HG02970 (cell line): ENCODE data around the gene DCPS.
"Not testable (repeated sequence)": the region's sequence is repeated elsewhere in the genome, so short reads cannot be mapped to it uniquely, and the experiment has no call there.

Experiments used
- ATAC-seq: cut with Tn5 transposase; IDR thresholded peaks from one replicate; pipeline ENCODE4 v1.9.1; 2021; ENCODE audit warnings: mild to moderate bottlenecking, moderate library complexity, moderate number of reproducible peaks; ENCODE audit not compliant: unreplicated experiment, low FRiP score

Gene DCPS, protein sequence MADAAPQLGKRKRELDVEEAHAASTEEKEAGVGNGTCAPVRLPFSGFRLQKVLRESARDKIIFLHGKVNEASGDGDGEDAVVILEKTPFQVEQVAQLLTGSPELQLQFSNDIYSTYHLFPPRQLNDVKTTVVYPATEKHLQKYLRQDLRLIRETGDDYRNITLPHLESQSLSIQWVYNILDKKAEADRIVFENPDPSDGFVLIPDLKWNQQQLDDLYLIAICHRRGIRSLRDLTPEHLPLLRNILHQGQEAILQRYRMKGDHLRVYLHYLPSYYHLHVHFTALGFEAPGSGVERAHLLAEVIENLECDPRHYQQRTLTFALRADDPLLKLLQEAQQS

DNA sequence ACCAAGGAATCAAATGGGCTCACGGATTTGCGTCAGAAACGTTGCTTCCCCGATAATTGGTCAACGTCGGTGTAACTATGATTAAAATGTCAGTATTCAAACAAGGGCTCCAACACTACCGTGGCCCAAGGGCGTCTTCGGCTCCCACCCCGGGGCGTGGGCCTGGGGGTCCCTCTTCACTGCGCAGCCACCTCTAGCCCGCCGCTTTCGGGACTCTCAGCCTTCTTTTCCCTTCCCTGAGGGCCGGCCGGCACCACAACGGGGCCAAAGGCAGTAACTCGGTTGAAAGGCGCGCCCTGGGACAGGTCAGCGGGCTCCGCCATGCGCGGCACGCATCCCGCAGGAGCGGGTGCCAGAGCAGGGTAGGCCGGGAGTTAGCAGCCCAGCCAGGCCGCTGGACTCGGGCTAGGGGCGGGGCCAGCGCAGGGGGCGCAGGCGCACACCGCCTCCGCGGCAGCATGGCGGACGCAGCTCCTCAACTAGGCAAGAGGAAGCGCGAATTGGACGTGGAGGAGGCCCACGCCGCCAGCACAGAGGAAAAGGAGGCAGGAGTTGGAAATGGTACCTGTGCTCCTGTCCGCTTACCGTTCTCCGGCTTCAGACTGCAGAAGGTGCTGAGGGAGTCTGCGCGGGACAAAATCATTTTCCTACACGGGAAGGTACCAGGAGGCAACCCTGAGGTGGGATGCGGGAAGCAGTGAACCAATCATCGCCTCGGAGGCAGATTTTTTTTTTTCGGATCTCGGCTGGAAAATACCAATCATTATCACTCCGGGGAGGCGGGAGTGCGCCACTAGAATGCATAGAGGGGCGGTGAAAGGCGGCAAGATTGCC, at the start of gene DCPS:
Gene DCPS (plus strand): TSS at position 438 of the 834 bp plus-strand sequence. CDS start 21 bp downstream, at position 459.
- peak; percentile 94 for ATAC-seq

DNA sequence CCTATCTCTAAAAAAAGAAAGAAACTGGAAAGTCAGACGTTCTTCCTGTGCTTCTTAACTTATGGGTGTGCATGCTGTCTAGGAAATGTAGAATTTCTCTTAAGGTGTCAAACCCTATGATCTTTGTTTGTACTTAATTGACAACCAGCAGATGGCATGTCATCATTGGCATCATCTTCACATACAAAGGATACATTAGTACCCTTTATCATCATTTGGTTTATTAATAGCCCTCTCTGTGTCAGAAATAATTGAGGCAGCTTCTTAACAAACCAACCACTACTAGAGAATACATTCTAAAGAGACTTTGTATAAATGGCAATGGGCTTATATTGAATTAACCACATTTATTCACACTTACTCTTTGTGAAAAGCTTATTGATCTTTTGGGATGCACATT, 49.0 kb upstream of the DCPS start:
- ATAC-seq: no peak

DNA sequence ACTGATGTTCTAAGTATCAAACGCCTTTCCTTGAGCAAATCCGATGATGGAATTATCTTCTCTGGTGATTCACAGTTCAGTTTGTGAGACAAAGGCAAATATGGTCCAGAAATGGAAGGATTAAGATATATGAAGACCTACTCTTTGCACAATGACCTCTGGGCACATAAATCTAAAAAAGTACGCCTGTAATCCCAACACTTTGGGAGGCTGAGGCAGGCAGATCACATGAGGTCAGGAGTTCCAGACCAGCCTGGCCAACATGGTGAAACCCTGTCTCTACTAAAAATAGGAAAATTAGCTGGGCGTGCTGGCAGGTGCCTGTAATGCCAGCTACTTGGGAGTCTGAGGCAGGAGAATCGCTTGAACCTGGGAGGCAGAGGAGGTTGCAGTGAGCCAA, 48.4 kb upstream of the DCPS start:
- not testable (repeated sequence) for ATAC-seq

DNA sequence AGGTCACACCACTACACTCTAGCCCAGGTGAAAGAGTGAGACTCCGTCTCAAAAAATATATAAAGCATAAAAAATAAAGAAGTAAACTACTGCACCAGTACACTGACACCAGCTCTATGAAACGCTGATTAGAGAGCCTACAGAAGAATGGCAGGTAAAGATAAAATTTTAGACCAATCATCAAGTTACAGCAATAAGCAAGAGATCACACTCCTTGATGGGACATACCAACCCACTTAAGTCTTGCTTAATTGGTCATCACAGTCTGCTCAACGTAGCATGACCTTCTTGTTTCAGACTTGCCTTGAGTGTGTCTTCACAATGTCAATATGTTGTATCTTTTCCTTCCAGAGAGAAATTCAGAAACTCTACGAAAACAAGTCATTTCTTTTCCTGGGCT, 47.6 kb upstream of the DCPS start:
- ATAC-seq: no peak

DNA sequence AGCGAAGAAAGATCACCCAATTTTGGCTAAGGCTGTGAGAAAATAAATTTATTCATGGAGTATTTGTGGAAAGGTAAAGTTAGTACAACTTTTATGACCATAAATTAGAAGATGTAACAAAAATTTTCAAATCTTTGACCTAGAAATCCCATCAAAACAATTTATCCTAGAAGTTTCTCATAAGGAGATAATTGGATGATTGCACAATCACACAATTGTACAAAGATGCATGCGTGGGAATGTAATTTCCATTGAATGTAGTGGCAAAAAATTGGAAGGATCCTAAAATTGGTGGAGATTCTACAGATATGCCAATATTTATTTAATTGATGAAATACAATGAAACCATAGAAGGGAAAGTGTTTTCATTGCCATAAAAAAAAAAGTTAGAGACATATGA, 46.7 kb upstream of the DCPS start:
- no peak for ATAC-seq

DNA sequence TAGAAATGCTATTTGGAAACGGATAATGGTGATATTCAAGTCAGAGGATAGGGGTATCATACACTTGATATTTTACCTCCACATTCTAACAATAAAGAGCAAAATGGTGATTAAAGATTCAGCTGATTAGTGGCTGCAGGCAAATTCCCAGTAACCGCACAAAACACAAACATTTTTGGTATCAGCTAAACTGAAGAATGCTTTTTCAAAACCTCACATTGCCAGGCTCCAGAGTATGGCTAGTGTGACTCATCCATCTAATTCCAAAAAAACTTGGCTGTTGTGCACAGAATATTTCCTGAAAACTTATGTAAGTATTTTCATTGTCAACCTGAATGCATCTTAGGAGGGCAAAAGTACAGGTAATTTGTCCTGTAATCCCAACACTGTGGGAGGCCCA, 46.1 kb upstream of the DCPS start:
- no peak for ATAC-seq

DNA sequence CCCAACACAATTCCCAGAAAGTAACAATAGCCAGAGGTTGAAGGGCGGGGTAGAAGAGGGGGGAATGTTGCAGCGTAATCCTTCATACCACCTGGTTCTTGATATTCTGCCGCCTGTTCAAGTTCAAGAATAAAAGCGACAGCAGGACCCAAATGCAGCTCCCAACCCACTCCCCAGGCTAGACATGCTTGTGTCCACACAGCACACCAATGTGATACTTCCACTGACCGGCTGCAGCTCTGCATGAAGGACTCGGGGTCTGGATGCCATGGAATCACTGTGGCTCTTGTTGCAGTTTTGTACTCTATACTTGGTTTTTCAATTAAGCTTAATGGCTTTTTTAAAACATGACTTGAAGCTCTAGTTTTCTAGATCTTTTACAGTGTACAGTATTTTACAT, 41.6 kb upstream of the DCPS start:
- ATAC-seq: no peak

DNA sequence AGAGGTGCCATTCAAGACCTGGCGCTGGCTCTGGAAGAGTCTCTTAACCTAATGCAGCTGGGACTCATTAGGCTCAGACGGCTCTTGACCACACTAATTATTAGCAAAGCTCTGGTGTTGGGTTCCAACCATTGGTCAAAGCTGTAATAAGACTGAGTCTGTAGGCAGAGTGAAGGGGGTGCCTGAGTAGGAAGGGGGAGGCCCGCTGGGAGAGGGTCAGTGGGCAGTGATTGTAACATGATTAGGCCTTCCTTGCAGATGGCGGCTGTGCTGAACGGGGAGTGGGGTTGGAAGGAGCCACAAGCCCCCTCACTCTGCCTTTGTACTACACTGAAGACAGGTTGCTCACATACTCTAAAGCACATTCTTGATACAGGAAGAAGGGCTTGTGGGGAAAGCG, 40.4 kb upstream of the DCPS start:
- ATAC-seq: no peak

DNA sequence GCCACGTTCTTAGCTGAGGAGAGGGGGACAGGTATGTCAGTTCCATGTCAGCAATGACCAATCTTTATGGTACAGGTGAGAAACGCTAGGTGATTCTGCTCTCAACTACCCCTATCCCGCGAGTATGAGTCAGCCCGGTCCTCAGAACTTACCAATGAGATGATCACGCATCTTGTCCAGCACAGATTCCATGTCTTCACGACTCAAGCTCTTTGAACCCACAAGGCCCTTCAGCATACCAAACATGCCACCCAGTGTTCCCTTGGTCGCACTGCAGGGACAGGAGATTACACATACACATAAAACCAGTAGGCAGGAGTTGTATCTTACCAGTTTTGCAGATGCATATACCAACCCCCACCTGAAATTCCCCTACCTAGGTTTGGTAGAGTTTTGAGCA, 38.0 kb upstream of the DCPS start:
- no peak for ATAC-seq

DNA sequence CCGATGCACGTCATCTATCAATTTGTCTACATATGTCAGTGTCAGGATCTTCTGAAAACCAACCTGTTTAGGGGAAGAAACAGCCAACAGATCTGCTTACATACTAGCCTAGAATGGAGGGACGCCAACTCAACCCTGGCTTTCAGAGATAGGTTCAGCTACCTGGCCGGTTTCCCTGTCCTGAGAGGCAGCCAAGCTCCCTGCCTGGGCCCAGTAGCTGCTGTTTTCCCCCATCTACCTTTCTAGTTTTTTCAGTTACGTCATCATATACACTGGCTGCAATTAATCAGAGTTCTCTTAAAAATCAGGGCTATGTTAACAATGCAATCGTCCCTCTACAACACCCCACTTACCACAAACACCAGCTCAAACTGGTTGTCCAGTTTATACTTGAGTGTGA, 36.2 kb upstream of the DCPS start:
- no peak for ATAC-seq

DNA sequence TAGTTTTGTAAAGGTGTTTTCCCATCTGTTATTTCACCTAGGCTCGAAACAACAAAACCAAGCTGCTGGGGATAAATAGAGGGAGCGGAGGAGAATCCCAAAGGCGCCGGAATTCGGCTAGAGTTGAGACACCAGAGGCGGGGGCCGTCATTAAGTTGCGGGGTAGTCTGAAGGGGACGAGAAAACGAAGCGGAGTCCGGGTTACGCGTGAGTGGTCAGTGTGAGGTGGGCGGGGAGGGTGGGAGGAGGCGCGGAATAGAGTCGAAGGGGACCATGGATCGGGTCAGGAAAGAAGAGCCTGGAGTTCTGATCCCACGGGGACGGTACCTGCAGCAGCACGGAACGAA, 35.5 kb upstream of the DCPS start:
- ATAC-seq: peak; percentile 5

DNA sequence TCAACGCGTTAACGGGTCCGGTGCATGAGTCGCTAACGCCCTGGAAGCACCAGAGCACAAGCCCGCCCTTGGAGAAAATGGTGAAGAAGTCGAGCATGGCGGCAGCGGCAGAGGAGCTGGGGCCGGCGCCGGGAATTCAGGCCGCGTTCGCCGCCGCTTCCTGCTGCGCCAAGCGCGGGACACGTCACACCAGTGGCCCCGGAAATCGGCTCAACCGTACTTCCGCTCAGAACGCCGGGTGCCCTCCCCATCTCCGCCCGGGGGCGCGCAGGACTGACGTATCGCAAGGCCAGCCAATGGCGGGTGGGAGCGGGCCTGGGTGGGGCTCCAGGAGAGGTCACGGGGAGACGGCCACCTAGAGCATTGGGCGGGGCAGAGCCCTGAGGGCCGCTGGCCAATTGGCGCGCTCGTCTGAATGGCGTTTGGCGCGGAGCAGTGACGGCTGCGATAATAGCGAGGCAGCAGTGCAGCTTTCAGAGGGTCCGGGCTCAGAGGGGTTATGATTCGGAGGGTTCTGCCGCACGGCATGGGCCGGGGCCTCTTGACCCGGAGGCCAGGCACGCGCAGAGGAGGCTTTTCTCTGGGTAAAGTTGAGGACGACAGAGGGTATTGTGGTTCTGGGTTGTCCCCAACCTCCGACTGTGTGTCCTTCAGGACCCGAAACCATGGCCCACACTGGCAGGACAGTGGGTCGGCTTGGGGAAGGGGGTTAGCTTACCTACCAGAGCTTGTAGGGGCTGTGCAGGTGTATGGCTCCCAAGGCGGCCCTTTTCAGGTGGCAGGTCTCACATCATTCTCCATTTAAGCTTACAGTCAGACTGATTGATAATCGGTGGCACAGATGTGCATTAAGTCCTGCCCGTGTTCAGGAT, 34.9 kb upstream of the DCPS start, which contains the start of the genes FOXRED1 and SRPRA:
Gene FOXRED1 (plus strand): TSS at position 447 of the 872 bp plus-strand sequence. CDS start 53 bp downstream, at position 500.
Gene SRPRA (minus strand): TSS at position 188 of the 872 bp plus-strand sequence. CDS start 91 bp downstream, at position 97.
- peak; percentile 99 for ATAC-seq

DNA sequence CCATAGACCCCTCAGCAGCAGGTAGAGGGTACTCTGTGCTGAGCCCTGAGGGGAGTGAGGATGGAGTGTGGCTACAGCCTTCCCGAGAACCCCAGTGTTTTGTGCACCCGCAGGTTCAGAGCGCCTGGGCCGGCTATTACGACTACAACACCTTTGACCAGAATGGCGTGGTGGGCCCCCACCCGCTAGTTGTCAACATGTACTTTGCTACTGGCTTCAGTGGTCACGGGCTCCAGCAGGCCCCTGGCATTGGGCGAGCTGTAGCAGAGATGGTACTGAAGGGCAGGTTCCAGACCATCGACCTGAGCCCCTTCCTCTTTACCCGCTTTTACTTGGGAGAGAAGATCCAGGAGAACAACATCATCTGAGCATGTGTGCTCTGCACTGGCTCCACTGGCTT, 26.5 kb upstream of the DCPS start:
- ATAC-seq: no peak

DNA sequence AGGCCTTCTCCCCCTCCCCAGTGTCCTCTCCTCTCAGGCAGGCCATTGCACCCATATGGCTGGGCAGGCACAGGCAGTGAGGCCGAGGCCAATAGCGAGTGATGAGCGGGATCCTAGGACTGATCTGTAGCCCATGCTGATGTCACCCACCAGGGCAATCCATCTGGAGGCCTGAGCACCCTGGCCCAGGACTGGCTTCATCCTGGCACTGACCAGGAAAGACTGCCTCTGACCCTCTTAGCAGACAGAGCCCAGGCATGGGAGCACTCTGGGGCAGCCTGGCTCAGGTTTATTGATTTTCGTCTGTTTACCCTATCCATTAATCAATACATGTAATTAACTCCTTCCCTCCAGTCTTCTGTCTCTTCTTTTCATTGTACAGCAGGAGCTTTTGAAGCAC, 26.1 kb upstream of the DCPS start:
- ATAC-seq: no peak

DNA sequence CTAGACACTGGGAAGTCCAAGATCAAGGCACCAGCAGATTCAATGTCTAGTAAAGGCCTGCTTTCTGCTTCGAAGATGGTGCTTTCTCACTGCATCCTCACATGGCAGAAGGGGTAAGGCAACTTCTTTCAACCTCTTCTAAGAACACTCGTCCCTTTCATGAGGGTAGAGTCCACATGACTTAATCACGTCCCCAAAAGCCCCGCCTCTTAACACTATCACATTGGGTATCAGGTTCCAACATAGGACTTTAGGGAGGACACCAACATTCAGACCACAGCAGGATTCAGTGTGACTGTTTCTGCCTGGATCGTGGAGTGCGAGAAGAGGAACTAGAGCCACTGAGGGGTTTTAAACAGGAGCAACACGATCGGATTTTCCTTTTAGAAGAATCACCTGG, 24.7 kb upstream of the DCPS start:
- ATAC-seq: no peak

DNA sequence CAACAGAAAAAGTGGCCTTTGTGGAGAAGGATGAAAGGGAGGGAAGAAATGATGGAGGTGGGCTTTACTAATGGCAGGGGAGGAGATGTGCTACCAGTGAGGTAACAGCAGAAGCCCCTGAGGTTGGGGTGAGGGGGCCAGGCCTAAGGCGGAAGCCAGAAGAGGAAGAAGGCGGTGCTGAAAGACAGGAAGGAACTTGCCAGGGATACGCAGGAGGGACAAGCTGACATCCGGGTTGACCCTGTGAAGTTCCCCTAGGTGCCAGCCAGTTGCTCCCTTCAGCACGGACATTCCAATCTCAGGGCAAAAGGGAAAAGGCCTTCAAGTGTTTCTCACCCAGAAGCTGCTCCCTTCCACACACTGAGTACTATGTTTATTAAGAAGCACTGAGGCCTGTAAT, 23.3 kb upstream of the DCPS start:
- no peak for ATAC-seq

DNA sequence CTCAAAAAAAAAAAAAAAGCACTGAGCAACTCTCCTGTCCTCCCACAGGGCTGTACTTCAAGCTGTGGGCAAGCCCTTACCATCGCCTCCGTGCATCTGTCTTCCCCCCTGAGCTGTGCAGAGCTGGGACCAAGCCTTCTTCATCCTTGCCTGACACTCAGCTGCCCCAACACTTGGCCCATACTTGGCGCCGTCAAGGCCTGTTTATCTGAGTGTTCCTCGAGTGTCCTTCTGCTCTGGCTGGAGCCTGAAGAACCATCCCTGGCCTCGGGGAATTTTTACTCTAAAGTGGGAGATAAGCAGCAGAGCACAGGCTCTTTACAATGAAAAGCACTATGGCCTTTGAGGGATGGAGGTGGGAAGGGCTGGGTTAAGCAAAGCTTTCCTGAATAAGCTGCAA, 22.6 kb upstream of the DCPS start:
- ATAC-seq: no peak

DNA sequence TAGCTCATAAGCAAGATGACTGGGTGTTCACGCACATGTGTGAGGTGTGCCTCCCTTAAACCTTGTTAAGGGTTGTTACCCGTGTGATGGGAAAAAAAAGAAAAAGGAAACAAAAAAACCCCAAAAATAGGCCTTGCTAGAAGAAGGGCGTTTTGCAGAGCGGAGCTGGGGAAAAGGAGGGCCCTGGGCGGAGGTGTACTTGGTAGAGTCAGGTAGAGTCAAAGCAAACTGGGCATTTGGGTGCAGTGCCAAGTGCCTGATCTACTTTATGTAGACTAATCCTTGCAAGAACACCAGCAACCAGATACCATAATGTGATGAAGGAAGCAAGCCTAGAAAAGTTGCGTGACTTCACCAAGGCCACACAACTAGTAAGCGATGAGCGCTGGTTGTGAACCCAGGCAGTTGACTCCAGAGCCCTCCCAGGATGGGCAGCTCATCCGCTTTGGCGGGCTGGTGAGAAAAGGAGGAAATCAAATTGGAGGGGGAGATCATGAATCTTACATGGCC, 22.1 kb upstream of the DCPS start:
- no peak for ATAC-seq

DNA sequence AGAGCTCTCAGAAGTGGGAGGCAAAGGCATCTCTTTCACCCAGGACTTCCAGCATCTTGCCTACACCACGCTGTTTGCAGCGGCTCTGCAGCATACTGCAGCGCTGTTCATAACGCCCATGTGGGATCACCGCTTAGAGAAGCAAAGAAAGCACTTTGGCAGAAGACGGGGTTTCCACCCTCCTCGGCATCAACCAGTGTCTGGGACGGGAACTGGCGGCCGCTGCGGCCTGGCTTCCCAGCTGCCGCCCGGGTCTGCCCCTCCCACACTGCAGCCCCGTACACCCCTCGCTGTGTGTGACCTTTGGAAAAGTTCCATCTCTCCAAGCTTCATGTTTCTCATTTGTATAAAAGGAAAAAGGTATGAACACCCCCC, 21.5 kb upstream of the DCPS start:
- no peak for ATAC-seq

DNA sequence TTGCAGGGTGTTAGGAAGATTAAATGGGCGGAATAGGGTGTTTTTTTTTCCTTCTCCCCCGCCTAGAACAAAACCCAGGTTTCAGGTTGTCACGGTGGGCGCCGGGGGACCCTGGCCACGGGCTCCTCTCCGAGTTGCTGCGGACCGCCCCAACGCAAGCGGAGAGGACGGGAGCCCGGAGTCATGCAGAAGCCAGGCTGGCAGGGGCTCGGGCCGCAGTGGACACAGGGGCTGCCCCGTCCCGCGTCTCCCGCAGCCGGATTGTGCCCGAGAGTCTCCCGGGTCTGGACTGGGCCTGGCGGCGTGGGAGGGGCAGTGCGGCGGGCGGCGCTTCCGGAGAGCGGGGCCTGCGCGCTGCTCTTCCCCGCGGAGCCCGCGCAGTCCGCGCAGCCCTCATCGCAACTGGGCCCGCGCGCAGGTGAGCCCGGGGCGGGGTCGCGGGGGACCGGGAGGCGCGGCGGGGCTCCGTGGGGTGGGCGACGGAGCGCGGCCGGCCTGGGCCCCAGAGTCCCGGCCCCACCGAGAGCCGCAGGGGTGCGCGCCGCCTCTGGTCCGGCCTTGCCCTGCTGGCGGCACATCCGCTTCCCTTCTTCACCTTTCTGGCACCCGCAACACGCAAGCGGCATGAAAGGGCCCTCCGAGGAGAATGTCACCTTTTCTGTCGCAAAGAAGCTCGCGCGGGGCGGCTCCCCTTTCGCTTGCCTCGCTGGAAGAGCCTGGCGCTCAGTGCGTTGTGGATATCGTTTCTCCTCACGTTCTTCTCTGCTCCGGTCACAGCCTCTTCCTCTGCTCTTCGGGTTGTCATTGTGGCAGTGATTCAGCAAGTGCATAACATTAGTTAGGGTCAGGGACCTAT, 20.9 kb upstream of the DCPS start, which contains the start of gene TIRAP:
Gene TIRAP (plus strand): TSS at position 358 of the 856 bp plus-strand sequence. CDS start 7,802 bp downstream, outside the sequence.
- peak; percentile 61 for ATAC-seq
